Measurements from ENCODE around the gene OGFR. TPM values are rescaled to one million over a fixed set of nuclear protein-coding genes. Genes with fewer than 3 reads are reported as not detected.

The OGFR gene
- polyA plus RNA-seq, 3 donors, result 47.8 to 114 (median 79.3) TPM

DNA sequence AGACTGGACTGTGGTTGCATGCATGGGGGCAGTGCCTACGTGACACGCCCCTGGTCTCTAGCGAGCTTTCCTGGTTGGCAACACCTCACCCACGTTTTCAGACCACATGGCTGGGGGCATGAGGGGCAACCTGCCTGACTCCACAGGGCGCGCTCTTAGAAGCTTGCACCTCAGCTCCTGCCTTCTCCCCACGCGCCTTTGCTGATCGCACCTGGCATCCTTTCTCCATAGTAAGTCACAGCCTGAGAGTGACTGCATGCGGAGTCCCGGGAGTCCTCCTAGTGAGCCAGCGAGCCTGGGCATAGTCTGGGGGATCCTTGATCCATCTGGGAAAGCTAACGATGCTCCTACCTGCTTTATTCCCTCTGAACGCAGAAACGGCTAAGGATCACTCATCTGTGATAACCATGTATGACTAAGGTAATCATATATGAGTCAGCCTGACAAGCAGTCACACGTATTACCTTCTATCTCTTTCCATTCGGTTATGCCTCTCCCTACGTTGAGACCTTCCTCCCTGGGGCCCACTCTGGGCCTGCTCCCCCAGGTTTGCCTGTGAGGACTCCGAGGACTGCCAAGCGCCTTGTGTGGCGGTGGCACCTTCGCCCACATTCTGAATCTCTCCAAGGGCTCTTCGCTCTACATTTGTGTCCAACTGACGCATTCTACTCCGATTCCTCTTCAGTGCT lies 52.4 kb downstream of the OGFR start:
- no peak overlapping the region for H3K4me3 ChIP-seq (replicated peaks in 1 of 3; ENCODE audit: low read depth in 2 of 3, low read length in 3 of 3)
- 96% methylated on average over 21 of the region's 25 CpGs for WGBS (ENCODE audit: insufficient coverage)
- peaks cover 14% of the 10 kb centered on the region for H3K4me1 Mint-ChIP-seq
- intact Hi-C loops (cut with micrococcal nuclease), result loop anchor here in 1 of 2 donors (5.0 to 10.0 kb wide), 2 partner anchors 55 to 552 kb away; partner anchors contain the start of genes ADRM1 and OGFR
- no peak for DNase-seq
- peak overlapping the region in 1 of 7 donors; percentile 40 for H3K27ac Mint-ChIP-seq
- H2AFZ ChIP-seq (ENCODE audit: insufficient read depth, low read depth, low read length, poor library complexity, severe bottlenecking), result no peak overlapping the region
- no peak overlapping the region for H3K4me2 ChIP-seq (replicated peaks; ENCODE audit: extremely low read depth, low read length, poor library complexity, severe bottlenecking)
- peaks cover 8 to 12% of the 10 kb centered on the region in 2 donors for H3K27me3 ChIP-seq (ENCODE audit: control insufficient read depth in 2 of 2, insufficient read depth in 2 of 2, low read length in 2 of 2)
- H3K27ac ChIP-seq (ENCODE audit: low read depth in 1 of 2, low read length in 2 of 2), result no peak overlapping the region
- peaks cover 60% of the 10 kb centered on the region in 2 donors for H3K36me3 Mint-ChIP-seq
- H3K9me3 ChIP-seq (replicated peaks in 1 of 2; ENCODE audit: control insufficient read depth in 1 of 2, insufficient read depth in 1 of 2, low read length in 2 of 2), result peaks cover 2 to 4% of the 10 kb centered on the region in 2 donors
- H3K4me3 Mint-ChIP-seq, result no peak overlapping the region
- H3K79me2 ChIP-seq (ENCODE audit: insufficient read depth, low read length), result peaks cover 13% of the 10 kb centered on the region
- H3K36me3 ChIP-seq (replicated peaks in 1 of 2; ENCODE audit: control insufficient read depth in 1 of 2, insufficient read depth in 2 of 2, low read length in 2 of 2), result peaks cover 26 to 46% of the 10 kb centered on the region in 2 donors
- peaks cover 2 to 8% (median 2%) of the 10 kb centered on the region in 7 donors for H3K9me3 Mint-ChIP-seq
- TF ChIP-seq CTCF (IDR thresholded peaks at IDR 0.05), result no peak
- H3K9ac ChIP-seq (ENCODE audit: insufficient read depth, low read length, poor library complexity, severe bottlenecking), result no peak overlapping the region
- peaks cover 21% of the 10 kb centered on the region for H4K20me1 ChIP-seq (ENCODE audit: insufficient read depth, low read length)
- peaks cover 9 to 13% of the 10 kb centered on the region in 2 donors for H3K4me1 ChIP-seq (ENCODE audit: control insufficient read depth in 1 of 2, insufficient read depth in 2 of 2, low read length in 2 of 2)
- H3K27me3 Mint-ChIP-seq (ENCODE audit: low read depth in 3 of 3), result peaks cover 14 to 17% (median 15%) of the 10 kb centered on the region in 3 donors

DNA sequence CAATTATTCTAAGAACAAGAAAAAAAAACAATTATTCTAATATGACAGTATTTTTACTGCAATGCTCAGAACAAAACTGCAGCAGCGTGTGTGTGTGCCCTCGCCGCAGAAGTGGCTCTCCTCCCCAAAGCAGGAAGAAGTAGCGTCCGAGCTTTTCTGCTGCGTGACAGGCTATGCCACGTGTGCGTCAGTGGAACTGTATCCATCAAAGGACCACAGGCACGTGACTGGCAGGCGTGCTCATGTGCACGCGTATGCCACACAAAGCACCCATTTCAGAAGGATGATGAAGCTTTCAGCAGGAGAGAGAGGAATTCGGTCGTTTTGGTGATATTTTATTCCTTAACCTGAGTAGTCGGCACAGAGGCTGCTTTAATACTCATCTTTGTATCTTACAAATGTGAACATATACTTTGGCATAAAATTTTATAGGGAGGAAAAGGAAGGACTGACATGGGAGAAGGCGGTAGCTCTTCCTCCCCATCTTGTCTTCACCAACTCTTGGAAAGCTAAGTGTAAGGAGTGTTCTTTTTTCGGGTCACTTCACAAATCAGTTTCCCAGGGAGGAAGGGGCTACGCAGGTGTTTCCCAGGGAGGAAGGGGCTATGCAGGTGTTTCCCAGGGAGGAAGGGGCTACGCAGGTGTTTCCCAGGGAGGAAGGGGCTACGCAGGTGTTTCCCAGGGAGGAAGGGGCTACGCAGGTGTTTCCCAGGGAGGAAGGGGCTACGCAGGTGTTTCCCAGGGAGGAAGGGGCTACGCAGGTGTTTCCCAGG lies 53.6 kb downstream of the OGFR start:
- intact Hi-C loops (cut with micrococcal nuclease), result loop anchor here in 1 of 2 donors (5.0 to 10.0 kb wide), 2 partner anchors 56 to 553 kb away; partner anchors contain the start of genes ADRM1 and OGFR
- H3K4me3 Mint-ChIP-seq, result peak overlapping the region; percentile 18 to 57
- peaks cover 8 to 12% of the 10 kb centered on the region in 2 donors for H3K27me3 ChIP-seq (ENCODE audit: control insufficient read depth in 2 of 2, insufficient read depth in 2 of 2, low read length in 2 of 2)
- peaks cover 15% of the 10 kb centered on the region for H3K4me1 Mint-ChIP-seq
- H3K27ac ChIP-seq (ENCODE audit: low read depth in 1 of 2, low read length in 2 of 2), result no peak overlapping the region
- H3K27me3 Mint-ChIP-seq (ENCODE audit: low read depth in 3 of 3), result peaks cover 14 to 24% (median 19%) of the 10 kb centered on the region in 3 donors
- H3K4me2 ChIP-seq (replicated peaks; ENCODE audit: extremely low read depth, low read length, poor library complexity, severe bottlenecking), result no peak overlapping the region
- peaks cover 21% of the 10 kb centered on the region for H4K20me1 ChIP-seq (ENCODE audit: insufficient read depth, low read length)
- 97% methylated on average over 12 of the region's 23 CpGs for WGBS (ENCODE audit: insufficient coverage)
- peaks cover 49 to 53% of the 10 kb centered on the region in 2 donors for H3K36me3 Mint-ChIP-seq
- TF ChIP-seq CTCF (IDR thresholded peaks at IDR 0.05), result no peak
- peaks cover 3 to 14% (median 4%) of the 10 kb centered on the region in 7 donors for H3K9me3 Mint-ChIP-seq
- peaks cover 13% of the 10 kb centered on the region for H3K79me2 ChIP-seq (ENCODE audit: insufficient read depth, low read length)
- peaks cover 10 to 13% of the 10 kb centered on the region in 2 donors for H3K4me1 ChIP-seq (ENCODE audit: control insufficient read depth in 1 of 2, insufficient read depth in 2 of 2, low read length in 2 of 2)
- peaks cover 2 to 4% of the 10 kb centered on the region in 2 donors for H3K9me3 ChIP-seq (replicated peaks in 1 of 2; ENCODE audit: control insufficient read depth in 1 of 2, insufficient read depth in 1 of 2, low read length in 2 of 2)
- DNase-seq, result peak in 2 of 3 donors; percentile 12 to 14
- no peak overlapping the region for H3K9ac ChIP-seq (ENCODE audit: insufficient read depth, low read length, poor library complexity, severe bottlenecking)
- H3K27ac Mint-ChIP-seq, result no peak overlapping the region
- peaks cover 17 to 35% of the 10 kb centered on the region in 2 donors for H3K36me3 ChIP-seq (replicated peaks in 1 of 2; ENCODE audit: control insufficient read depth in 1 of 2, insufficient read depth in 2 of 2, low read length in 2 of 2)
- H3K4me3 ChIP-seq (replicated peaks in 1 of 3; ENCODE audit: low read depth in 2 of 3, low read length in 3 of 3), result no peak overlapping the region
- no peak overlapping the region for H2AFZ ChIP-seq (ENCODE audit: insufficient read depth, low read depth, low read length, poor library complexity, severe bottlenecking)
